ENCODE data around the gene RBM5. TPM values are rescaled to one million over a fixed set of nuclear protein-coding genes. Genes with fewer than 3 reads are reported as not detected.
A peak's percentile ranks its signal among the peaks of the same experiment; 100 is the strongest.

Gene RBM5
- polyA plus RNA-seq, 1 of the 3 experiments (the other 2 are of a cell fraction), result 113 TPM

GRCh38 chr3:50095352-50095998 lies 6.8 kb downstream of the RBM5 start:
- no peak overlapping the region for H2AFZ ChIP-seq (ENCODE audit: low read depth)
- no peak overlapping the region for H3K27ac ChIP-seq (ENCODE audit: low read depth in 2 of 2, low read length in 1 of 2)
- no peak overlapping the region for H3K4me2 ChIP-seq
- H4K20me1 ChIP-seq (ENCODE audit: insufficient read depth), result peaks cover 54% of the 10 kb centered on the region
- no peak overlapping the region for H3K9ac ChIP-seq
- H3K36me3 ChIP-seq (replicated peaks in 1 of 2; ENCODE audit: control insufficient read depth in 1 of 2, insufficient read depth in 2 of 2, low read length in 1 of 2), result peaks cover 77 to 98% of the 10 kb centered on the region in 2 experiments
- 94% methylated on average over 5 of the region's 5 CpGs for WGBS (ENCODE audit: low lambda C conversion rate)
- POLR2A ChIA-PET, result interaction anchor here (0.6 to 1.5 kb wide), 2 partner anchors 12 to 403 kb away, joined by 5 read pairs; no protein-coding TSS in a partner anchor
- CTCF ChIA-PET, result interaction anchor here (0.6 to 1.9 kb wide), 7 partner anchors 18 to 99 kb away, joined by 3 to 6 read pairs (median 5); no protein-coding TSS in a partner anchor
- DNase-seq, result no peak
- H3K4me3 ChIP-seq (ENCODE audit: low read depth in 2 of 2, low read length in 1 of 2), result no peak overlapping the region
- H3K4me1 ChIP-seq (ENCODE audit: control insufficient read depth in 1 of 2, insufficient read depth in 2 of 2, low read depth in 1 of 2, low read length in 1 of 2), result peaks cover 4 to 12% of the 10 kb centered on the region in 2 experiments; a peak in 2 of 4 replicates
- H3K9me3 ChIP-seq, result no peaks in the 10 kb centered on the region
- no peak for TF ChIP-seq FOSL2 (IDR thresholded peaks at IDR 0.05; ENCODE audit: borderline replicate concordance, low read depth)
- no peak for TF ChIP-seq USF2 (IDR thresholded peaks at IDR 0.05; ENCODE audit: borderline replicate concordance, low read depth, low read length)
- H3K9me2 ChIP-seq, result no peaks in the 10 kb centered on the region
- peaks cover 77% of the 10 kb centered on the region for H3K79me2 ChIP-seq (ENCODE audit: insufficient read depth)
- peaks cover 39% of the 10 kb centered on the region for H3F3A ChIP-seq (replicated peaks; ENCODE audit: insufficient read depth)
- no peaks in the 10 kb centered on the region for H3K27me3 ChIP-seq (ENCODE audit: insufficient read depth)

DNA sequence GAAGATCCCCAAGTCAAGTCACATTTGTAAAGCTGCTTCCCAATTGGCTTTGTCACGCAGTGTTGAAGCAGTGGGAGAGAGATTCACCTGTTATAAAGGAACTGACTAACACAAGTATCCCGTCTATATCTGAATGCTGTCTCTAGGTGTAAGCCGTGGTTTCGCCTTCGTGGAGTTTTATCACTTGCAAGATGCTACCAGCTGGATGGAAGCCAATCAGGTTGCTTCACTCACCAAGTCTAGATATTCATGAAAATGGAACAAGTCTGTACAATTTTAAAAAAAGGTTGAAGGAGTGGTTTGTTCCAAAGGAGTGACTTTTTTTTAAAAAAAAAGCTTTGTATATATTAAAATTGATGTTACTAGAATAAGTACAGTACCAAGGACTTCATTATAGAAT lies 11.7 kb downstream of the RBM5 start:
- H3F3A ChIP-seq (replicated peaks; ENCODE audit: insufficient read depth), result peaks cover 34% of the 10 kb centered on the region
- peaks cover 46% of the 10 kb centered on the region for H3K79me2 ChIP-seq (ENCODE audit: insufficient read depth)
- no peak overlapping the region for H3K9ac ChIP-seq
- POLR2A ChIA-PET, result no interaction called here
- TF ChIP-seq SIN3A (IDR thresholded peaks at IDR 0.05; ENCODE audit: borderline replicate concordance, low read depth, low read length) (no peak), GABPA (IDR thresholded peaks at IDR 0.05; ENCODE audit: low read depth) (no peak), NFIC (IDR thresholded peaks at IDR 0.05; ENCODE audit: borderline replicate concordance) (no peak), CHD2 (IDR thresholded peaks at IDR 0.05; ENCODE audit: low read length, partially characterized antibody) (no peak), TCF12 (IDR thresholded peaks at IDR 0.05) (no peak), TEAD4 (IDR thresholded peaks at IDR 0.05; ENCODE audit: borderline replicate concordance, insufficient read depth) (no peak), RFX5 (IDR thresholded peaks at IDR 0.05; ENCODE audit: low read length) (no peak), FOXM1 (IDR thresholded peaks at IDR 0.05; ENCODE audit: low read depth) (no peak), TAF1 (IDR thresholded peaks at IDR 0.05; ENCODE audit: borderline replicate concordance, low read depth, low read length) (no peak), EP300 (IDR thresholded peaks at IDR 0.05; ENCODE audit: borderline replicate concordance in 1 of 2, low read depth in 1 of 2, low read length in 1 of 2) (no peak), USF1 (IDR thresholded peaks at IDR 0.05; ENCODE audit: borderline replicate concordance, low read depth) (no peak), POLR2AphosphoS5 (IDR thresholded peaks at IDR 0.05; ENCODE audit: low read depth, low read length) (no peak), RAD21 (IDR thresholded peaks at IDR 0.05; ENCODE audit: low read length) (no peak), REST (IDR thresholded peaks at IDR 0.05; ENCODE audit: low read depth, low read length) (no peak), YY1 (IDR thresholded peaks at IDR 0.05; ENCODE audit: low read depth) (no peak), NRF1 (IDR thresholded peaks at IDR 0.05; ENCODE audit: low read depth, low read length) (no peak), RXRA (IDR thresholded peaks at IDR 0.05; ENCODE audit: borderline replicate concordance, low read depth) (no peak)
- TF ChIP-seq, protein P1, sequence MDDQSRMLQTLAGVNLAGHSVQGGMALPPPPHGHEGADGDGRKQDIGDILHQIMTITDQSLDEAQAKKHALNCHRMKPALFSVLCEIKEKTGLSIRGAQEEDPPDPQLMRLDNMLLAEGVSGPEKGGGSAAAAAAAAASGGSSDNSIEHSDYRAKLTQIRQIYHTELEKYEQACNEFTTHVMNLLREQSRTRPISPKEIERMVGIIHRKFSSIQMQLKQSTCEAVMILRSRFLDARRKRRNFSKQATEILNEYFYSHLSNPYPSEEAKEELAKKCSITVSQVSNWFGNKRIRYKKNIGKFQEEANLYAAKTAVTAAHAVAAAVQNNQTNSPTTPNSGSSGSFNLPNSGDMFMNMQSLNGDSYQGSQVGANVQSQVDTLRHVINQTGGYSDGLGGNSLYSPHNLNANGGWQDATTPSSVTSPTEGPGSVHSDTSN (IDR thresholded peaks at IDR 0.05), result no peak
- H3K27me3 ChIP-seq (ENCODE audit: insufficient read depth), result no peaks in the 10 kb centered on the region
- WGBS (ENCODE audit: low lambda C conversion rate), result 98% methylated on average over 5 of the region's 5 CpGs
- no peaks in the 10 kb centered on the region for H3K9me2 ChIP-seq
- peaks cover 0 to 7% of the 10 kb centered on the region in 2 experiments; a peak in 1 of 4 replicates for H3K4me1 ChIP-seq (ENCODE audit: control insufficient read depth in 1 of 2, insufficient read depth in 2 of 2, low read depth in 1 of 2, low read length in 1 of 2)
- DNase-seq, result no peak
- H2AFZ ChIP-seq (ENCODE audit: low read depth), result no peak overlapping the region
- H4K20me1 ChIP-seq (ENCODE audit: insufficient read depth), result peaks cover 47% of the 10 kb centered on the region
- H3K4me2 ChIP-seq, result no peak overlapping the region
- H3K4me3 ChIP-seq (ENCODE audit: low read depth in 2 of 2, low read length in 1 of 2), result no peak overlapping the region
- no peaks in the 10 kb centered on the region for H3K9me3 ChIP-seq
- peak overlapping the region in 1 of 2 experiments; percentile 23; a peak in 1 of 4 replicates for H3K27ac ChIP-seq (ENCODE audit: low read depth in 2 of 2, low read length in 1 of 2)
- CTCF ChIA-PET, result interaction anchor here (1.0 to 2.1 kb wide), 5 partner anchors 11 to 23 kb away, joined by 3 to 6 read pairs (median 4); partner anchors contain the start of gene RBM5
- peaks cover 85 to 95% of the 10 kb centered on the region in 2 experiments for H3K36me3 ChIP-seq (replicated peaks in 1 of 2; ENCODE audit: control insufficient read depth in 1 of 2, insufficient read depth in 2 of 2, low read length in 1 of 2)
